Activated CD4-positive, alpha-beta T cell treated with anti-CD3 and anti-CD28 coated beads for 4 hours (primary cell): Measurements from ENCODE around the gene PGS1.
A peak's percentile ranks its signal among the peaks of the same experiment; 100 is the strongest.
"Not testable (repeated sequence)": the region's sequence is repeated elsewhere in the genome, so short reads cannot be mapped to it uniquely, and the experiment has no call there.

ENCODE experiments used
- DNase-seq, 2 donors: peaks; one replicate each; pipeline ENCODE4 v3.0.0-alpha.2; 2020

Gene PGS1

GRCh38 chr17:78378225-78379130 lies at the start of gene PGS1:
Gene PGS1 (plus strand): TSS chr17:78378649. CDS start chr17:78378666, 17 bp downstream.
- peak; percentile 78 to 82 for DNase-seq

- no peak for DNase-seq
Observed at GRCh38 chr17:78329263-78330059, 49.0 kb upstream of the PGS1 start.

- DNase-seq, result no peak
Observed at GRCh38 chr17:78330570-78331224, 47.8 kb upstream of the PGS1 start.

GRCh38 chr17:78331355-78331754 lies 47.1 kb upstream of the PGS1 start:
- DNase-seq, result not testable (repeated sequence)

GRCh38 chr17:78332991-78333390 lies 45.5 kb upstream of the PGS1 start:
- DNase-seq, result no peak

- DNase-seq, result no peak
Observed at GRCh38 chr17:78335209-78335608, 43.2 kb upstream of the PGS1 start.

GRCh38 chr17:78337244-78338109 lies 41.0 kb upstream of the PGS1 start:
- no peak for DNase-seq

- DNase-seq, result peak in 1 of 2 donors; percentile 54
Observed at GRCh38 chr17:78338486-78339259, 39.8 kb upstream of the PGS1 start.

- no peak for DNase-seq
Observed at GRCh38 chr17:78340183-78340955, 38.1 kb upstream of the PGS1 start.

- DNase-seq, result peak in 1 of 2 donors; percentile 10
Observed at GRCh38 chr17:78341559-78342448, 36.6 kb upstream of the PGS1 start.

GRCh38 chr17:78342449-78343186 lies 35.8 kb upstream of the PGS1 start:
- DNase-seq, result no peak

- peak; percentile 12 to 18 for DNase-seq
Observed at GRCh38 chr17:78343187-78343542, 35.3 kb upstream of the PGS1 start.

GRCh38 chr17:78343543-78344201 lies 34.8 kb upstream of the PGS1 start:
- DNase-seq, result peak; percentile 71 to 81

- no peak for DNase-seq
Observed at GRCh38 chr17:78344666-78345065, 33.8 kb upstream of the PGS1 start.

GRCh38 chr17:78345172-78345571 lies 33.3 kb upstream of the PGS1 start:
- no peak for DNase-seq

GRCh38 chr17:78345791-78346494 lies 32.5 kb upstream of the PGS1 start:
- no peak for DNase-seq

GRCh38 chr17:78346605-78347250 lies 31.7 kb upstream of the PGS1 start:
- DNase-seq, result no peak
